GM19328 (cell line): ENCODE results near the gene MIDN.
A peak's percentile ranks its signal among the peaks of the same experiment; 100 is the strongest.
"Not testable (repeated sequence)": the region's sequence is repeated elsewhere in the genome, so short reads cannot be mapped to it uniquely, and the experiment has no call there.

Experiments used
- ATAC-seq: cut with Tn5 transposase; IDR thresholded peaks from one replicate; pipeline ENCODE4 v1.9.1; 2021; ENCODE audit warnings: mild to moderate bottlenecking, moderate library complexity; ENCODE audit not compliant: unreplicated experiment

The MIDN gene

DNA sequence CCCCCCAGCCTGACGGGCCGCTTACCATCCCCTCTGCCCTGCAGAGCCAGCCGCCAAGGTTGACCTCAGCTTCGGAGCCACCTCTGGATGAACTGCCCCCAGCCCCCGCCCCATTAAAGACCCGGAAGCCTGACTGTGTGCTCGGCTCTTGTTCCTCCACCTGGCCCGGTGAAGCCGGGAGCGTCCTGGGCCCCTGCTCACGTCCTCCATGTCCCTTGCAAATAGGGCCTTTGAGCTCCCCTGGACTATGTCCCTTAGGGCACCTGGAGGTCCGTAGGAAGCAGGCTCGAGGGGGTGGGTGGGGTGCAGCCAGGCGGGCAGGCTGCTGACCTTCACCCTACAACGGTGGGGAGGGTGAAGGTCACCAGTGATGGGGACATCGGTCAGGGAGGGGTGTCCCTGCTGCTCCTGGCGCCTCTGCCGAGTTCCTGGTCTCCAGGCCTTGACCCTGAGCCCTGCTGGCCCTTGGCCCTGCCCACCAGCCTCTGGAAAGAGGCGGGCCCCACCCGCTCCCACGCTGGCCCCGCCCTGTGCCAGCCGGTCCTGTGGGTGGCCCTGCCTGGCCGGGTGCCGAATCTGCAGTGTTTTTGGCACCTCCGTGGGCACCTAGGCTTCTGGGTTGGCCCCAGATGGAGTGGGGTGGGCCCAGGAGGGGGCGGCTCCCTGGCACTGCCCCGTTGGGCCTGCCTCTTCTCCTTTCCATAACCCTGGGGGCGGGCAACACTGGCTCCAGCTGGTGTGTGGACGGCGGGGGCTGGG, 3.5 kb upstream of the MIDN start:
- ATAC-seq, result no peak

DNA sequence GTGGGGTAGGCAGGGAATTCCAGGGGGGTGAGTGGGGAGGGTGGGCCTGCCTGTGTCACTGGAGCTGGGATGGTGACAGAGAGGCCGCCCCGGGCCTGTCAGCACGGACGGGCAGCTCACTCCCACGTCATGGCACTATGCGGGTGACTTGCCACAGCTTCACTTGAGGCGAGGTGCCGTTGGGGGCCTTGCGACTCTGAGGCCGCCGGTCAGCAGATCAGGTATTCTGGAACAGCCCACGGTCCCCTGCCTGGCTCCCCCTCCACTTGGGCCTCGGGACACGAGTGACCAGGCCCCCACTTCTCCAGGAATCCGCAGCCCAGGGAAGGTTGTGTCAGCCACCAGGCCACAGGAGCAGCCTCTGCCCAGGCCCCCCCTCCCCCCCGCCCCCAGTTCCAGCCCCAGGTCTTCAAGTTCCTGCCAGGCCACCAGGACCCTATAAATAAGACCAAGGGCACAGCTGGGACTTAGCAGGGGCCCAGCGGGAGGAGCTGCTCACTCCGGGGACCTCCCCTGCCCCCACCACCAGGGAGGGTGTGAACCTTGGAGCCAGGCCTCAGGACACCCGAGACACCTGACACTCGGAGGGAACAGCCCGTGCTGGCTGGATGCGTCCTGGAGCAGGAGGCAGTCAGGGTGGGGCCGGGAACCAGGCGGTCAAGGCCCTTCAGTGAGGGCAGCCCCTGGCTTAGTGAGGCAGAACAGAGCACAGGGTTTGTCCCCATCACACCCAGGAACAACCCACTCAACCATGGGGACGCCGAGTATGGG, 2.7 kb upstream of the MIDN start:
- no peak for ATAC-seq

DNA sequence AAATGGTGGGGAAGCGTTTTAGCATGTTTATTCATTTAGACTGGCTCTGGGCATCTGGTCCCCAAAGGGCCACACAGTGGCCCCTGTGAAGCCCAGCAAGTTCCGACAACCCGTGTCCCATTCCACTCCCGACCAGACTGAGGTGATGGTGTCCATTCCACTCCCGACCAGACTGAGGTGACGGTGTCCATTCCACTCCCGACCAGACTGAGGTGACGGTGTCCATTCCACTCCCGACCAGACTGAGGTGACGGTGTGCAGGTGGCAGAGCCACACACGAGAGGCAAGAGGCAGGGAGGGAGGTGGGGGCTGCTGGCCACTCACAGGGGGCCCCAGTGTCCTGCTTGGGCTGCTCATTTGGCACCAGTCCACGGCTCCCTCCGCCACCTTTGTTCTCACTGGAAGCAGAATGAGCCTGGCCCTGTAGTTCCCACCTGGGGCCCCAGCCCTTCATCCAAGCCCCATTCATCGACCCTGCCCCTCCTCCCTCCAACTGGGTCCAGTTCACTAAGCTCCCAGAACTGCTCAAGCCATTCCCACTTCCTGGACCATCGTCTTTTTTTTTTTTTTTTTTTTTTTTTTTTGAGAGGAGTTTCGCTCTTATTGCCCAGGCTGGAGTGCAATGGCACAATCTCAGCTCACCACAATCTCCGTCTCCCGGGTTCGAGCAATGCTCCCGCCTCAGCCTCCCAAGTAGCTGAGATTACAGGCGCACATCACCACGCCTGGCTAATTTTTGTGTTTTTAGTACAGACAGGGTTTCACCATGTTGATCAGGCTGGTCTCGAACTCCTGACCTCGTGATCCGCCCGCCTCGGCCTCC, 1.9 kb upstream of the MIDN start:
- ATAC-seq, result not testable (repeated sequence)

DNA sequence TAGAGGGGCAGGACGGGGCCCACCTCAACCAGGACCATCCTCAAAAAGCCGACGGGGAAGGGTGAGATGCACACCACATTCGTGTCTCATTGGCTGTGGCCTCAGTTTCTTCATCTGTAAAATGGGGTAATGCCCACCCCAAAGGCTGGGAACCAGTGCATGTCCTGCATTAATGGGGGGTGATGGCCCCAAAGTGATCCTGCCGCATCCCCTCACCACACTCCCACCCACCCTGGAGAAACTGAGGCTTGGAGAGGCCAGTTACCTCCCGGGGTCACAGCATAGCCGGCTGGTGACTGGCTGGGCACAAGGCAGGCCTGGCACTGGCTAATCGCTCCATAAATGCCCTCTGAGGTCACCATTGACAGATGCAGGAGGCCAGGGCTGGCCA, 640 bp upstream of the MIDN start:
- no peak for ATAC-seq

DNA sequence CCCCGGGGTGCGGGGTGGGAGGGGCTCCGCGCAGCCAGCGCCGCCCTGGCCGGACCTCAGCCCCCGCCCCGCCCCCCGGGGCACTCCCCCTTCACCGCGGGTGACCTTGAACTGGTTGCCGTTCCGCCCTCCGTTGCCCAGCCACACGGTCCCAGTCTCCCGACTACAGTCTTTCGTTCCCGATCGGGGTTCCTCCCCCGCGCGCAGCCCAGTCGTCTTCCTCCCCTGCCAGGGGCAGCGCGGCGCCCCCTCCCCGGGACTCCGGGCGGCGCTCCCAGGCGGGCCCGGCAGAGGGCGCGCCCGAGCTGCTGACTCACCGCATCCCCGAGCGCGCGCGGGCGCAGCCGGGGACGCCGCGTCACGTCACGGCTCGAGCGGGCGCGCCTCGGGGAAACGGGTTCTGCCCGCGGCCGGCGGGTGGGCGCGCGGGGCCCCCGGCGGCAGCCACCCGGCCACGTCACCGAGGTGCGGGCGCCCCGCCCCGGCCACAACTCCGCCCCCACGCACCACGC, 459 bp downstream of the MIDN start:
- peak; percentile 23 for ATAC-seq

DNA sequence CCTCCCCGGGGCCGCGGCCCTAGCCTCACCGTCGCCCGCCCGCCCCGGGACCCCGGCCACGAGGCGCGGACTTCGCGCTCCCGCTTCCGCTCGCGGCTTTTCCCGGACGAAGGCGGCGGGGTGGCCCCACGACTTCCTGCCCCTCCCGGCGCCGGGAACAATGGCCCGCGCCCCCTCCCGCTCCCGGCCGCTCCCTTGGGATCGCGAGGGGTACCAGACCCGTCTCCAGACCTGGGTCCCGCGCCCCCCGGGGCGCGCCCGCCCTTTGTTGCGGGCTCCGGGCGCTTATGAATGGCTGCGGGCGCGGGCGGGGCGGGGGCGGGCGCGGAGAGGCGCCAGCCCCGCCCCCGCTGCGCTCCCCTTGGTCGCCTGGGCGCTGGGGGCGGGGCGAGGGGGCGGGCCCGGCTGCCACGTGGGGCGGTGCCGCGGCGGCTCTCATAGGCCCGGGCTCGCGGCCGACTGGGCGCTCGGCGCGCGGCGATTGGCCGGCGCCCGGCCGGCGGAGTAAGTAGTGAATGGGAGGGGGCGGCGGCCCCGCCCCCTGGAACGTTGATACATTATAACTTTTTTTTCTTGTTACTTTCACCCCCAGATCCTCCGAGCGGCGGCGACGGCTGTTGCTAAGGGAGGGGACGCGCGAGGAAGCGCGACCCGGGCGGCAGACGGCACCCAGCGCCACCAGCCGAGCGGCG, 1.1 kb downstream of the MIDN start:
- peak; percentile 50 for ATAC-seq

DNA sequence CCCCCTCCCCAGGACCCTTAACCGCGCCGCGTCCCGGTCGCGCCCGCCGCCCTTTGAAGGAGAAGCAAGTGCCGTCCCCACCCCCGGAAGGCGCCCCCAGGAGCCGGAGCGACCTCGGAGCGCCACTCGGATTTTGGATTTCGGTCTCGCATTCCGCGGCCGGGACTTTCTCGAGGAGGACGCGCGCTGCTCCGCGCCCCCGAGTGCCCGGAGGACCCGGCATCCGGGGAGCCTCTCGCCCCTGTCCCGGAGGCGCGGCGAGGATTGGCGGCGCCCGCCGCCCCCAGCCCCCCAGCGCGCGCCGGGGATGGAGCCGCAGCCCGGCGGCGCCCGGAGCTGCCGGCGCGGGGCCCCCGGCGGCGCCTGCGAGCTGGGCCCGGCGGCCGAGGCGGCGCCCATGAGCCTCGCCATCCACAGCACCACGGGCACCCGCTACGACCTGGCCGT, 1.6 kb downstream of the MIDN start:
- ATAC-seq, result no peak

DNA sequence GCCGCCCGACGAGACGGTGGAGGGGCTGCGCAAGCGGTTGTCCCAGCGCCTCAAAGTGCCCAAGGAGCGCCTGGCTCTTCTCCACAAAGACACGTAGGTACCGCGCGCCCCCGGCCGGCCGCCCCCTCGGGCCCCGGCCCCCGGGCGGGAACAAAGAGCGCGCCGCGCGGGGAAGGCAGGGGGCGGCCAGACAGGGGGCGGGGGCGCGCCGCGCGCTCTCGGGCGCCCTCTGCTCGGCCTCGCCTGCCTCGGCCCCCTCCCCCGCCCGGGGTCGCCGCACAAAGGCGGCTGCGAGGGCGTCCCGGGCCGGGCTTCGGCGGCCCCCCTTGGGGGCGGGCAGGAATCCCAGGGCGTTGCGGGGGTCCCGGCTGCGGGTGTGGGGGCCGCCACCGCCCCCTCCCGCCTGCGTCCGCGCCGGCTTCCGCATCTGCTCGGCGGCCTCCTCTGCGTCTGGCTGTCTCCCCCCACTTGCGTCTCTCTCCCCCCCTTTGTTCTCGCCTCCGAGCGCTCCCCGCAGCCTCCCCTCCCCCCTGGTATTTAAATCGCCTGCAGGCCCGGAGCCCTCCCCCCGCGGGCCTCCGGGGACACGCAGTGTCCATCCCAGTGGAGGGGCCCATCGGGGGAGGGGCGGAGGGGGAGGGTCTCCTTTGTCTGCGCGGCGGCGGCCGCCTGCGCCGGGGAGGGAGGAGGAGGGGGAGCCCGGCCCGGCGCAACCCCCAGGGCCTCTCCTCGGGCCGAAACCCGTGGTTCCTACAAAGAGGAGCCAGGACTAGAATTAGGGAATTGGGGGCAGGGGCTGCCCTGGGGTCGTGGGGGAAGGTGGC, 2.3 kb downstream of the MIDN start:
- ATAC-seq, result no peak

DNA sequence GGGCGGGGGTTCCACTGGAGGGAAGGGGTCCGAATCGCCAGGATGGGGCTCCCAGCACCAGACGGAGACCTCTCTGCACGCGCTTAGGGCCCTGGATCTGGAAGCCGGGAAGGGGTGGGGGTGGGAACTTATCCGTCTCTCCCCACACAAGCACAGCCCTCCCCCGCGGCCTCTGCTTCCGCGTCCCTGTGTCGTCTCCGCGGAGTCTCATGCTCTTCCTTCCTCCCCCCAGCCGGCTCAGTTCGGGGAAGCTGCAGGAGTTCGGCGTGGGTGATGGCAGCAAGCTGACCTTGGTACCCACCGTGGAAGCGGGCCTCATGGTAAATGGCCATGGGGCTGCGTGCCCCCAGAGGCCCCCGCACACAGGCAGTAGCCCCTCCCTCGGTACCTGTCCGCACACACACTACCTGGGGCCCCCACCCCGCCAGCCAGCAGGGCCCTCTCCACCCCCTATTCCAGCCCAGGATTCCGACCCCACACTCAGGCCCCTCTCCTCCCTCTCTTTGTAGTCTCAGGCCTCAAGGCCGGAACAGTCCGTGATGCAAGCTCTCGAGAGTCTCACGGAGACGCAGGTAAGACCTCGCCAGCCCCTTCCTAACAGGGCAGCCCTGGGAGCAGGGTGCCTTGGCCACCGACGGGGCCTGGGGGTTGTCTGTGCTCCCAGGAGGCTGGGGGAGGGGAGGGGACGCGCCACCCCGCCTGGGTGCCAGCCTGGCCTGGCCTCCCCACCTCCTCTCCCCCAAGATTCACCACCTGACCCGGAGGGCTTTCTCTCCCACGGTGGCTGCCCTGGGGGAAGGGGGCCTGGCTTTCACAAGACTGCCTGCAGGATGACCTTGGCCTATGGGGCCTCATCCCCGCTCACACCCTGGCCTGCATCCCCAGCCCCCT, 3.2 kb downstream of the MIDN start:
- ATAC-seq, result no peak

DNA sequence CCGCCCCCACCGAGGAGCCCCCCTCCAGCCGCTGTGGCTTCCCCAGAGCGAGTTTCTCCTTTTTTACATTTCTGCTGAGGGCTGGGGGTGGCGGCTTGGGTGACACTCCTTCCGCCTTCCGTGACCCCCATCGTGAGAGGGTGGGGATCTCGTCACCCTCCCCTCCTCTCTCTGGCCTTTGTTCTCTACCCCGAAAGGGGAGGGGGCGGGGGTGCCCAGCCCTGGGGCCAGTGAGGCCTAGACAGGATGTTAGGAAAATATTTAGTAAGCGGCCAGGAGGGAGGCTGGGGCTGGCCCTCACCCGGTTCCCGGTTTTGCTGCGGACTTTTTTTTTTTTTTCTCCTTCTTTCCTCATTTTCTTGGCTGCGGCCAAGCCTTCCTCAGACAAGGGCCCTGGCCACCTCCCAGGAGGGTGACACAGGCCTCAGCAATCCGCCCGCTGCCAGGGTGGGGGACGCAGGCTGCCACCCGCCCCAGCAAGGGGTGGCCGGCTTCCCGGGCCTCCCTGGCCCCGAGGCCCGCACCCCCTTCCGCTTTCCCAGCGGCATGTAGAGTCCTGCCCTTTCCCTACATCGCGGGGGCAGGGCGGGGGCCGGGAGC, 3.9 kb downstream of the MIDN start:
- ATAC-seq, result no peak

DNA sequence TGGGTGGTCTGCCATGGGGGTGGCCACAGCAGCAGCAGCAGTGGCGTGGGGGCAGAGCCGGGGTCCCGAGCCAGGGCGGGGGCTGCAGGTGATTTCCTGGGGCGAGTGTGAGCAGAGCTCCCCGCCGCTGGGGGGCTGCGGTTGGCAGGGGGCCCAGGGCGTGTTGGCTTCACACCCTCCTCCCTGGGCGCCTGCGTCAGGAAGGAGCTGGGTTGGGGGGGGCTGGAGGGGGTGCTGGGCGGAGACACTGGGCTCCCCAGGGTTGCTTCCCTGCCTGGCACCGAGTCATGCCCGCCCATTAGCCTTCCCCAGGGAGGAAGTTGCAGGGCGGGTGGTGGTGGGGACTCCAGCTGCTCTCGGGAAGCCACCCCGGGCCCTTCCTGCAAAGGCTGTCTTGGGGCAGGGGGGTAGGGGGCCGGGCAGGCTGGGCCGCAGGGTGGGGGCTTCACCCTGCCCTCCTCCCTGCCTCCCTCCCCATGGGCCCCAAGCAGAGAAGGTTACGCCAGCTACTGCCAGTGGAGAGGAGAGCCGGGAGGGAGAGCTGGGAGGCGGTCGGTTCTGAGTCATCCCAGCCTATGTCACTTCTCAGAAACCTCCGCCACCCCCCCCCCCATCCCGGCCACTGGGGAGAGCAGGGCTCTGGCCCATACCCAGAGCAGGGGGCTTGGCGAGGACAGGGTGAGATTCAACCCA, 4.6 kb downstream of the MIDN start:
- no peak for ATAC-seq

DNA sequence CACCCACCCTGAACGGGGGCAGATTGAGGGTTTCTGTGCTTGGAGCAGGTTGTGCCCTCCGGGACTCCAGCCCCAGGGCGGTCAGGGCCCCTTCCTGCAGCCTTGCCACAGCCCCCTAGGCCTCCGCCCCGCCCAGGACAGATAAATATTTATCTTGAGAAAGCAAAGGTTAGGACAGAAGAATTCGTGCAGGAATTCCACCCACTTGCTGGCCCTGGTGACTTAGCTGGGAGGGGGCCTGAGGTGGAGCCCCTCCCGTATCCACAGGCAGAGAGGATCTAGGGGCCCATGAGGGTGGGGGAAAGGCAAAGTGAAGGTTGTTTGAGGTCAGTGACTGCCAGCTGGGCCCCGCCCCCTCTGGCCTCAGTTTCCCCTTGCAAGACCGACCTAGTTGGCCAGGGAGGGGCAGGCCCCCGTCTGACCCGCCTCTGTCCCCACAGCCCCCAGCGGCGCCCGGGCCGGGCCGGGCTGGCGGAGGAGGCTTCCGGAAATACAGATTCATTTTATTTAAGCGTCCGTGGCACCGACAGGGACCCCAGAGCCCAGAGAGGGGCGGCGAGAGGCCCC, 5.2 kb downstream of the MIDN start:
- no peak for ATAC-seq

DNA sequence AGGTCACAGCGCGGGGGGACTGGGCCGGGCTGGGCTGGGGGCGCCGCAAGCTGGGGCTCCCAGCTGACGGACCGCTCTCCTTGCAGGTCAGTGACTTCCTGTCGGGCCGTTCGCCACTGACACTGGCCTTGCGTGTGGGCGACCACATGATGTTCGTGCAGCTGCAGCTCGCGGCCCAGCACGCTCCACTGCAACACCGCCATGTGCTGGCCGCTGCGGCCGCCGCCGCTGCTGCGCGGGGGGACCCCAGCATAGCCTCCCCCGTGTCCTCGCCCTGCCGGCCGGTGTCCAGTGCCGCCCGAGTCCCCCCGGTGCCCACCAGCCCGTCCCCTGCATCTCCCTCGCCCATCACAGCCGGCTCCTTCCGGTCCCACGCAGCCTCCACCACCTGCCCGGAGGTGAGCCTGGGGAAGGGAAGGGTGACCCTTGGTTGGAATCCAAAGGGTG, 5.7 kb downstream of the MIDN start:
- no peak for ATAC-seq

DNA sequence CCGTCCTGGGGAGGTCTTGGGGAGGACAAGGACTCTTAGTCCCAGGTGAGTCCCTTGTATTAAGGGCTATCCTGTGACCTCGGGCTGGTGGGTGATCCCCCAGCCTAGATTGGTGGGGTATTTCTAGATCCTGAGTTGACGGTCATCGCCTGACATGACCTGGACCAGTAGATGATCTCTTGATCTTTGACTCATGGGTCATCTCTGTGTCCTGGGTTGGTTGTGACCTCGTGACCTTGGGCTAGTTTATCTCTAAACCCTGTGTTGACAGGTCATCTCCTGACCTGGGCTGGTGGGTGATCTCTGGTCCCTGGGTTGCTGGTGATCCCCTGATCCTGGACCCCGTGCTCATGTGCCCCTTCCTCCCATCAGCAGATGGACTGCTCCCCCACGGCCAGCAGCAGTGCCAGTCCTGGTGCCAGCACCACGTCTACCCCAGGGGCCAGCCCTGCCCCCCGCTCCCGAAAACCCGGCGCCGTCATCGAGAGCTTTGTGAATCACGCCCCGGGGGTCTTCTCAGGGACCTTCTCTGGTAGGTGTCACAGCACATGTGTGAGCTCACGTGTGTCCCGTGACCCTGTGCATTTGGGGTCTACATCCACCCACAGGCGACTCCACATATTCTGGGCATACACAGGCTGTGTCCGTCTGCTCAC, 6.3 kb downstream of the MIDN start:
- no peak for ATAC-seq

DNA sequence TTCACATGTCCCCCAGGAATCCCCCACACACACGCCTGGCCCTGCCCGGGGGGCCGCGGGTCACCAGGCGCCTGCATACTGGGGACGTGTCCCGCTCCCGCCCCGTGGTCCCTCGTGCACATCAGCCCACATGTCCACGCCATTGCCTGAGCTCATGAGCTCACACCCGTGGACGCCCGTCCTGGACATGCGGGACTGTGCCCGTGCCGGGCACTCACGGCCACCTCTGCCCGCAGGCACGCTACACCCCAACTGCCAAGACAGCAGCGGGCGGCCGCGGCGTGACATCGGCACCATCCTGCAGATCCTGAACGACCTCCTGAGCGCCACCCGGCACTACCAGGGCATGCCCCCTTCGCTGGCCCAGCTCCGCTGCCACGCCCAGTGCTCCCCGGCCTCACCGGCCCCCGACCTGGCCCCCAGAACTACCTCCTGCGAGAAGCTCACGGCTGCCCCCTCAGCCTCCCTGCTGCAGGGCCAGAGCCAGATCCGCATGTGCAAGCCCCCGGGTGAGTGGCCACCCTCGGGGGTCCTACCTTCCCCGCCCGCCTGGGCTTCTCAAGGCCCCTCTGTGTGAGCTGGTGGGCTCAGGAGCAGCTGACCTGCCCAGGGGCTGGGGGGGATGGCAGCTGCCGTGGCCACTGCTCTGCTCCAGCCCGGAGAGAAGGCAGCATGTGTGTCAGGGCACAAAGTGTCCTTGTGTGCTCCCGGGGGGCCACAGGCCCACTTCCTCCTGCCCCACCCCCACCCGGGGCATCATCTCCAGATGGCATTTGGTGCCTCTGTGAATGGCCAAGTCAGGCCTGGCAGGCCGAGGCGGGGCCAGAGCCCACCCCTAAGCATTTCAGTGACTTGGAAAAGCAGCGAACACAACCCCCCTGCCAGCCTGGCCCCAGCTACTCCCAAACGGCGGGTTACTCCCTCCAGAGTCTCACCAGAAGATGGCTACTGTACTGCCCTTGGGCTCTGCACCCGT, 7.1 kb downstream of the MIDN start:
- ATAC-seq, result no peak
